Subcutaneous adipose tissue (tissue), 4 donors: ENCODE data around the gene FBXO2. TPM values are rescaled to one million over a fixed set of nuclear protein-coding genes. Genes with fewer than 3 reads are reported as not detected.

Experiments
- CTCF ChIP-seq: fragments of 450-650 bp; IDR thresholded peaks from one replicate; pipeline ENCODE4 v1.5.1; 2016; ENCODE audit warnings: low read depth, mild to moderate bottlenecking, control low read depth, antibody characterized with exemption, moderate library complexity
- total RNA-seq, 4 donors: library from RNA; depleted of rRNA; stranded (reverse); fragments of >200 nt; gene quantifications; one replicate each; pipeline ENCODE4 v1.1.0, GENCODE V29; 2016

The FBXO2 gene
- under 1 TPM in 2 of 4 donors, not detected in 2; 0.22 to 0.51 TPM for total RNA-seq

GRCh38 chr1:11654137-11654938, at the start of gene FBXO2, which contains the start of gene FBXO44:
Gene FBXO2, minus strand, starts transcription at chr1:11654429. Its CDS starts 89 bp downstream, at chr1:11654340.
Gene FBXO44, plus strand, starts transcription at chr1:11654877. Its CDS starts 959 bp downstream, at chr1:11655836.
- no peak for TF ChIP-seq CTCF

GRCh38 chr1:11703357-11704193, 49.3 kb upstream of the FBXO2 start:
- no peak for TF ChIP-seq CTCF

- no peak for TF ChIP-seq CTCF
Measured at GRCh38 chr1:11701981-11702803, 48.0 kb upstream of the FBXO2 start.

GRCh38 chr1:11701551-11701961, 47.3 kb upstream of the FBXO2 start:
- no peak for TF ChIP-seq CTCF

- no peak for TF ChIP-seq CTCF
Measured at GRCh38 chr1:11700601-11701467, 46.6 kb upstream of the FBXO2 start.

GRCh38 chr1:11697893-11698210, 43.6 kb upstream of the FBXO2 start:
- TF ChIP-seq CTCF, result no peak
